HG03558 (cell line): ENCODE results near the gene STH.

Experiments used
- ATAC-seq: cut with Tn5 transposase; IDR thresholded peaks from one replicate; pipeline ENCODE4 v1.9.1; 2021; ENCODE audit warnings: moderate number of reproducible peaks; ENCODE audit not compliant: unreplicated experiment; ENCODE audit errors: extremely low read depth

The STH gene

DNA sequence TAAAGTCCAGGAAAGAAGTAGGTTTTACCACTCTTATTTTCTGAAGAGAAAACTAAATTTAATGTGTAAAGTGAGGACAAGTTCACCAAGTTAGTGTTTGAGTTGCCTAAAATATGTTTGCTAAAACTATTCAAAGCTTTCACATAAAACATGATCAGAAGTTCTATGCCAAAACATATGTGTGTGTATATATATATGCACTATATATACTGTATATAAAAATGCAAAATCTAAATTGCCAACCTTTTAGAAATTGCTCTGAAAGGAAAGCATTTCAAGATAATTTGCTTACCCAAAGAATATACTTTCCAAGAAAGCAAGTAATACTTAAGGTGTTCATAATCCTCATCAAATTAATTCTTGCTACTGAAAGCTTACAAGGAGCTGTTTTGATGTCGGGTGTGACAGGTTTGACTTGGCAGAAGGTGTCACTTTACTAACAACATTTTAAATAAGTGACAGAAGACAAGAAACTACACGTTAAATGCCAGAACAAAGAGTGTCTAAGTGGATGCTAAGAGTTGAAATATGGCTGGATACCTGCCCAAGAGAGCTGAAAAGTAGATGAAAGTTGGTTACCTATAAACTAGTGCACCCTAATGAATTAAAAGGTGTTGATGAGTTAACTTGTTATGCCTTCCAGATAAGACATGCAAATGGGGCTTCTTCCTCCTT is 32.3 kb upstream of the STH start:
- no peak for ATAC-seq

DNA sequence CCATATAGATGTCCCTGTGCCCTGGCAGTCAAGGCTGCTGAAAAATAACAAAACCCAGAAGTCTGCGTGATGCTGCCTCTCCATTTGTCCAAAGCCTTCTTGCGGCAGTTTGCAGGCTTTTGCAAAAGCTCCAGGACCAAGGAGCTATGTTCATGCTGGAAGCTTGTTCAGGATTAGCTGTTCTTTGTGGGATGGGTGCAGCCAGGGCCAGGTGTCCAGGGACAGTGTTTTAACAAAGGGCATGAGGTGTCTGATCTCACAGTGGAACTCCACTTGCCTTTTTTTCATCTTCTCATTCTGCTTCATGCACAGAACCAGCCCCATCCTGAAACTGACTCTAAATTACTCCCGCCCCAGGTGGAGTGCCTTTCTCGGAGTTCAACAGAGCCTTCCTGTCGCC is 31.7 kb upstream of the STH start:
- no peak for ATAC-seq

DNA sequence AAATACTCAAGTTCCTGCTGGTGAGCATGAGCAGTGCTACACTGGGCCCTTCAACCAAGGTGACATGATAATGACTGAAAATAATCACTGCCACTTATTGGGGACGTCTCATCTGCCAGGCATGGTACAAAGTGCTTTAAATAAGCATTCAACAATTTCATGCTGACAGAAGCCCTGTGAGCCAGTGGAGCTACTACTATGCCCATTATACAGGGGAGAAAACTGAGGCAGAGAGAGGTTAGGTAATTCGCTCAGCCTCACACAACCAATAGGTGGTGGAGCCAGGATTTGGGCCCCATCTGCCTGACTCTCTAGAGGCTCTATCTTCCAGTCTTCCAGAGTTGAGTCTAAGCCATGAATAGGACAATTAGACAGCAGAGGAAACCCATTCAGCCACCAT is 30.3 kb upstream of the STH start:
- no peak for ATAC-seq

DNA sequence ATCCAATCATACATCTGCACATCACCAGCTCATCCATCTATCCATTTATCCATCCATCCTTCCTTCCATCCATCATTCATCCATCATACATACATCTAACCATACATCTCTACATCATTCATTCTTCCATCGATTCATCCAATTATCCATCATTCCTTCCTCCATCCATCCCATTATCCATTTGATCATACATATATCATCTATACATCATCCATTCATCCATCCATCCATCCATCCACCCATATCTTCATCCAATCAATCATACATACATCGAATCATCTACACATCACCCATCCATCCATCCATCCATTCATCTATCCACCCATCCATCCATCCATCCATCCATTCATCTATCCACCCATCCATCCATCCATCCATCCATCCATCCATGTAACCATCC is 29.3 kb upstream of the STH start:
- no peak for ATAC-seq

DNA sequence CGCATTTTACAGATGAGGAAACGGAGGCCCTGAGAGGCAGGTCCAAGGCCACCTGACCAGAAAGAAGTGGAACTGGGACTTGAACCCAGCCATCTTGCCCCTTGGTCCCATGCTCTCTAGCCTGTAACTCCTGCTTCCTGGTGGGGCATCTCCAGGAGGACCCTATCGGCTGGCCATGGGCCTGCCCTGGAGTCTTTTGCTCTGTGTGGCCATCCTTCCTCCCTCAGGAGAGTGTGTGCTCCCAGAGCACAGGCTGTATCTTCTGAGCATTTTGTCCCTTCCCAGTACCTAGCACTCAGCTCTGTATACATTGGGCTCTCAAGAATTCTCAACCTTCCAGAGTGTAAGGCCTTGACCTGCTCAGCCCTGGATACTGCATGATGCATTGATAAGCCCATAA is 28.4 kb upstream of the STH start:
- no peak for ATAC-seq

DNA sequence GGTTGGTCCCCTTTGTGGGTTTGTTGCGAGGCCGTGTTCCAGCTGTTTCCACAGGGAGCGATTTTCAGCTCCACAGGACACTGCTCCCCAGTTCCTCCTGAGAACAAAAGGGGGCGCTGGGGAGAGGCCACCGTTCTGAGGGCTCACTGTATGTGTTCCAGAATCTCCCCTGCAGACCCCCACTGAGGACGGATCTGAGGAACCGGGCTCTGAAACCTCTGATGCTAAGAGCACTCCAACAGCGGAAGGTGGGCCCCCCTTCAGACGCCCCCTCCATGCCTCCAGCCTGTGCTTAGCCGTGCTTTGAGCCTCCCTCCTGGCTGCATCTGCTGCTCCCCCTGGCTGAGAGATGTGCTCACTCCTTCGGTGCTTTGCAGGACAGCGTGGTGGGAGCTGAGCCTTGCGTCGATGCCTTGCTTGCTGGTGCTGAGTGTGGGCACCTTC is 27.3 kb upstream of the STH start:
- no peak for ATAC-seq

DNA sequence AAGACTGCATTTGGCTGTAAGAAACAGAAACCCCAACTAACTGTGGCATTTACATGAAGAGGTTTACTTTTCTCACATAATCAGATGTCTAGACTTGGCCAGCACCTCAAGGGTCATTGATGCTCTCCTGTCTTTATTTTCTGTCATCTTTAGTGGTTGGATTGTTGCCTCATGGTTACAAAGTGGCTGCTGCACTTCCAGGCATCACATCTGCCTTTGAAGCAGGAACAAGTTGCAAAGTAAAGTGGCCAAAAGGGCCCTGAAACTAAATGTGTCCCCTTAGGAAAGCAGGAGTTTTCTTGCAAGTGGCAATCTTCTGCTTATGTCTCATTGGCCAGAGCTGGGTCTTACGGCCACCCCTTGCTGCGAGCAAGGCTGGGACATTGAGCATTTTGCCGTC is 26.5 kb upstream of the STH start:
- no peak for ATAC-seq

DNA sequence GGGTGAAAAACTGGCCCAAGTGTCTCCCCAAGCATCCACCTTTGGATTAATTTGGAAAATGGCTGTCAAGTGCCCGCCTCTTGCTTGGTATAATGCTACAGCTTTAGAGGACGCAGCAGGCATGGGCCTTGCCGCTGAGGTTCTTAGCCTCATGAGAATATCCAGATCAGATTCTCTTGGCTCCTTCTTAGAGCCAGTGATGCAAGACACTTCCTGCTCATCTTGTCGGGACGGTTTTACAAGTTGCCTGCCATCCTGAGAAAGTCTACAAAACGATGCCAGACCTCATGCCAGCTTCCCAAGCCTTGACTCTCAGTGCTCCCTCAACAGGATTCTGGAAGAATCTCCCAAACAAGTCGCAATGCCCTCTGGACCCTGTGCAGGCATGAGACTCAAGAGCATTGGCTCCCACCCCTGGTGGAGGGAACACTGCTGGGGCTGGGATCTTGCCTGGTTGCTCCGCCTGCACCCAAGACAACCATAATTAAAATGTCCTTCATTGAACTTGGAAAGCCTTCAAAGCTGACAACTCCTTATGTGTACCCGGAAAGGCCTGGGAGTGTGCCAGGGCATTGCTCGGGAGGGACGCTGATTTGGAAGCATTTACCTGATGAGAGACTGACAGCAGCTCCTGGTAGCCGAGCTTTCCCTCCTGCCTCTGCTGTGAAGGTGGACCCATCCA is 25.8 kb upstream of the STH start:
- ATAC-seq: no peak

DNA sequence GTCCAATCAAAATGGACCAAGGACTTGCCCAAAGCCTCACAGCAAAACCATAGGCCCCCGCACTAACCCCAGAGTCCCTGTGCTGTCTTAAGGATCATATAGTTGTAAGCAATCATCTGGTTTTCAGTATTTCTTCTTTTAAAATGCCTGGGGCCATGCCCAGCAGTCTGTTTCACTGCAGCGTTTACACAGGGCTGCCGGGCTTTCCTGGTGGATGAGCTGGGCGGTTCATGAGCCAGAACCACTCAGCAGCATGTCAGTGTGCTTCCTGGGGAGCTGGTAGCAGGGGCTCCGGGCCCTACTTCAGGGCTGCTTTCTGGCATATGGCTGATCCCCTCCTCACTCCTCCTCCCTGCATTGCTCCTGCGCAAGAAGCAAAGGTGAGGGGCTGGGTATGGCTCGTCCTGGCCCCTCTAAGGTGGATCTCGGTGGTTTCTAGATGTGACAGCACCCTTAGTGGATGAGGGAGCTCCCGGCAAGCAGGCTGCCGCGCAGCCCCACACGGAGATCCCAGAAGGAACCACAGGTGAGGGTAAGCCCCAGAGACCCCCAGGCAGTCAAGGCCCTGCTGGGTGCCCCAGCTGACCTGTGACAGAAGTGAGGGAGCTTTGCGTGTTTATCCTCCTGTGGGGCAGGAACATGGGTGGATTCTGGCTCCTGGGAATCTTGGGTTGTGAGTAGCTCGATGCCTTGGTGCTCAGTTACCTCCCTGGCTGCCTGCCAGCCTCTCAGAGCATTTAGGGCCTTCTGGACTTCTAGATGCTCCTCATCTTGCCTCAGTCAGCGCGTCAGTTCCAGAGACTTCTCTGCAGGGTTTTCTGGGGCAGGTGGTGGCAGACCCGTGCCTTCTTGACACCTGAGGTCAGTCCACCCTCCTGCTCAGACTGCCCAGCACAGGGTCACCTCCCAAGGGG is 24.8 kb upstream of the STH start:
- ATAC-seq: no peak

DNA sequence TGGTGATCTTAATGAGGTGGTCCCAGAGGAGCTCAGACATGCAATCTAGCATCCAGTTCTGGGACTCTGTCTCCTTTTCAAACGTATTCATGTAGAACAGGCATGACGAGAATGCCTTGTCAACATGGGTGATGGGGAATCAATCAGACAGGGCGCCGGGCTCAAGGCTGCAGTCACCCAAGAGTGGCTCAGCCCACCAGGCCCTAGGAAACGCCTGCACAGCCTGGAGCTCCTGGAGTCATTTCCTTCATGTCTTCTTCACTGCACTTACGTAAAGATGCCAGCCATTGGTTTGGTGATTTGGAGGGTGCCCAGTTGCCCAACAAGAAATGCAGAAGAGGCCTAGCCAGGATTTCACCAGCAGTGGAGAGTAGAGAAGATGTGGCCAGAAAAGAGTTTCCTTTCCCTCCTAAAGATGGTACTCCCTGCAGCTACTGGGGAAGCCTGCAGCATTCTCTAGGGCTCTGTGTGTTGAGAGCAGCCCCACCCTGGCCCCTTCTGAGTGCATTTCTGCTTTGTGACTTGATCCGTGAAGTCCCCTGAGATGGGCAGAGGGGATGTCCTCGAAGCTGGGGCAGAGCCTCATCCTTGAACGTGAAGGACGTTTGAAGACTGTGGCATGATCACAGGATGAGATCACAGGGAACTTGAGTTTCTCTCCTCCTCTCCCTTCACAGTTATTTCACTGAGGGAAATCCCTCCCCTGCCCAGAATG is 24.0 kb upstream of the STH start:
- ATAC-seq: no peak

DNA sequence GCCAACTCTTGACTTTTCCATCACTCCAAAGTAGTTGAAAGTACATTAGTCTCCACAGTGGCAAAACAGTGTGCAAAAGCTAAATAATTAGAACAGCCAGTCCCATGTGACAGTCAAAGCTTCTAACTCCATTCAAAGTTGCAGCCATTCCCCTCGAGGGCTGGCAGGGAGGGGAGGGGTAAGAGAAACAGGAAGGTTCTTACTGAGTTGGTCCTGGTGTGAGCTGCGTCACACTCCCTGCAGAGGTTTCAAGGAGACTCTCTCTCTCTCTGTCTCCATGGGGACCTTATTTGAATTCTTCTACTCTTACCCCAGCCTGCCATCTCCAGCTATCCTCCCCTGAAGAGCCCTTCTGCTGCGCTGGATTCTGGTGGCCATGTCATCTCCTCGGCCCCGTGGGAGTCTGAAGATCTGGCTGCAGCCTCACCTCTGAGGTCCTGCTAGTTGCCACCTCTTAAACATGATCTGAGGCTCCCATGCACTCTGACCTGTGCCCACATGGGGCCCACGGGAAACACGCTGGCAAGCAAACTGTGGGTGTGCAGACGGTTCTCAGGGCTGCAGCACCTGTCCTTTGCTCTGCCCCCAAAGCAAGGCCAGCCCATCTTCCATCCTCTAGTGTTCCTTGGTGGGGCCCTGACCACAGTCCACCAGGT is 23.3 kb upstream of the STH start:
- ATAC-seq: no peak

DNA sequence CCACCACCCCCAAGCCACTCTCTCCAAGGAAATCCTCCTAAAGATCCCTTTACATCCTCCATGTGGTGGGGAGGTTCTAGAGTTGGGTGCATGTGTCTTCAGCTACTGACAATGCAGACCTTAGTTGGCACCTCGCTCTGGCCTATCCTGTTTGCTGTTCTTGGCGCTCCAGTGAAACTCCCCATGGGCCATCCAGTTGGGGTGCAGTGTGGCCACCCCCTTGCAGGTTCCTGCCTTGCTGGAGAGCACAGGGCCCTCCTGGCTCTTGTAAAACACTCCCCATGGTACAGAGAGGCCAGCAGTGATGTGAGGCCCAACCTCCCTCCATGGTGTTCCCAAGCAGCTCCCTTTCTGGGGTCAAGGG is 22.7 kb upstream of the STH start:
- no peak for ATAC-seq

DNA sequence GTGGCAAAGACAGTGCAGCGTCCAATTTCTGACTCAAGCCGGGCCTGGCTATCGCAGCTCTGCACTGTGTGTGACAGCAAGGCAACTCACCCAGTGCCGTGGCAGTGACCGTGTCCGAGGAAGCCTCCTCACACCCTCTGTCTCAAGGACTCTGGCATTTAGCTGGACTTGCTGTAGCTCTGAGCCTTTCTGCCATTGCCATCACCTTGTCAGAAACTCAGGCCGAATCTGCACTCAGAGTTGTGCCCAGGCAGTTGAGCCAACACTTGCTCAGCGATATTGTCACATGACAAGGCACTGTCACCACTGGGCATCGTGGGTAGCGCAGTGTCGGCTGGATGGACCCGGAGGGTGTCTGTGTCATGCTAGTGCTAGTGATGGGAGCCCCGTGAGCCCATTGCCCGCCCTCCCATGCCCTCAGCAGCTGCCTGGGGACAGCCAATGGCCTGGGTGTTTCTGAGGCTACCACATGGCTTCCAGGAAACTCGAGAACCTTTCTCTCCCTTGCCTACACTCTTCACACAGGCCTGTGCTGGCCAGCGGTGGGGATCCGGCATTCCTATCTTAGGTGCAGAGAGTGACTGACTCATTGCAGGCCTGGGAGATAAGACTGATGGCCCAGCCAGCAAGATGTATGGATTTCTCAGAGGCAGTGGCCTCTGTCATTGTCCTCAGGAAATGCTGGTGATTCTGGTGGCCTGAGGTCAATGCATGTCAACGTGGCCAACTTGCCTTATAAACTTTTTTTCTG is 22.1 kb upstream of the STH start:
- ATAC-seq: no peak

DNA sequence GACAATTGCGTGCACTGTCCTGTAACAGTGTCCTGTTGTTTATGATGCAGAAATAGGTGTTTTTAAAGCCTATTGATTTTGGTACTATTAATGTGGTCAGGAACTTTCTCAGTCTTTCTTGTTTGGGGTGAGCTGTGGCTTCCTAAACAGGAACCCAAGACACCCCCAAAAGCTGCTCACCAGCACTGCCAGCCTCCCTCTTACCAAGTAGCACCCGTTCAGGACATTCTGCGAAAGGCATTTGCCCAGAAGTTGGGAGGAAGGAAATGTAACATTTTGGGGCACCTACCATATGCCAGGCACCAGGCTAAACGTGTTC is 21.6 kb upstream of the STH start:
- no peak for ATAC-seq

DNA sequence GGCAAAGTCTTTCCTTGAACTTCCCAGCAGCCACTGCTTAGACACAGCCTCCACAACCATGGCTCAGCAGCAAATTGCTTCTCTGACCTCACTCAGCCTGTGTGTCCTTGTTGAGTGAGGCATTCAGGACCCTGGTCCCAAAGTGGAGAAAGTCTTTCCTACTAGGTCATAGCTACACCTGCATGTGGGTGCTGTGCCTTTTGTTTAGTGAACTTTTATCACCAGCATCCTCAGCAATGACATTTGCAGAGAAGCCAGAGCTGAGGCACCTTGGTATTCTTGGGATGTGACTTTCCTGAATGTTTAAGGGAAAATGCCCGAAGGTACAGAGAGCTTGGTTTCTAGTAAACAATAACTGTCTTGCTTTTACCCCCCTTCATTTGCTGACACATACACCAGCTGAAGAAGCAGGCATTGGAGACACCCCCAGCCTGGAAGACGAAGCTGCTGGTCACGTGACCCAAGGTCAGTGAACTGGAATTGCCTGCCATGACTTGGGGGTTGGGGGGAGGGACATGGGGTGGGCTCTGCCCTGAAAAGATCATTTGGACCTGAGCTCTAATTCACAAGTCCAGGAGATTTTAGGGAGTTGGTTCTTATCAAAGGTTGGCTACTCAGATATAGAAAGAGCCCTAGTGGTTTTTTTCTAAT is 20.9 kb upstream of the STH start:
- no peak for ATAC-seq

DNA sequence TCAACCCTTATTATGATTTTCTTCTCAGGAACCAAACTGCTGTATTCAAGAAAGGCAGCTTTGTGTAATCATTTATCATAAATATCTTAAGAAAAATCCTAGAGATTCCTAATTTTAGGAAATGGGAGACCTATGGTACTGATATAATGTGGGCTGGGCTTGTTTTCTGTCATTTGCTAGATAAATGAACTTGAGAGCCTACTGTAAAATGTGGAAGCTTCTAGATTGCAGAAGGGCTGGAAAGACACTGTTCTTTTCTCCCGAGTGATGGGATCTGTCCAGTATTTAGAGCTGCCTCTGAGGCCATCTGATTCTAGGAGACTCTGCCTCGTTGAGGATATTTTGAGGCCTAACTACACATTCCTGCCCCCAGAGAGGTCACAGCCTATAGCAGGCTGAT is 19.9 kb upstream of the STH start:
- ATAC-seq: no peak

DNA sequence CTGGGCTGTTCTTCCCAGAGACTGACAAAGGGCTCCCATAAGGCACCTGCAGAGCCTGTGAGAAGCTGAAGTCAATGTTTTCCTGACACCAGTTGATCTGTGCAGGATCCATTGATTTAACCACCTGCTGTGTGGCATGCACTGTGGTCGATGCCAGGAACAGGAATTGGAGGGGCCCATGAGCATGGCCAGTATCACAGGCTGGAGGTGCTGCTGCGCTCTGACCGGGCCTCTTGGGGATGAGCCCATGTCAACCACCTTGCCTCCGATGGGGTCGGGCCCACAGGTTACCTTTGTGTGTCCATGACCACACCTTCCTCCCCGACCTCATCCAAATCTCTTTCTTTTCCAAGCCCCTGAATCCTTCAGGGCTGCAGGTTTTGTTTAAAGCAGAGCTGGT is 18.2 kb upstream of the STH start:
- no peak for ATAC-seq

DNA sequence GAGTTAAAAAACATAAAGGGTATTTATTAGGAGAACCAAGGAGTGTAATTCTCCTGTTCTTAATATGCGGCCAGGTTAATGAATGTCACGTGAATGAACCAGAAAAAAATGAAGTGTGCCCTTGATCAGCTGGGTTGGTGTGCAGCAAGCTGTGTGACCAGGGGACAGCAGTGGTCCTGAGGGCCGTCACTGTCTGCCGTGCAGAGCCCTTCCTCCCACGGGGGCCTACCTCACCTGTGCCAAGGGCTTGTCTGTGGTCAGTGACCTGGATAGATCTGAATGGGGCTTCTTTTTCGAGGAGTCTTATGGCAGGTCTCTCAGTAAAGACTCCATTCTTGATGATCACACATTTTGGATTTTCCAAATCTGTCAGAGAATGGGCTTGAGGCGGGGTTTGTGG is 17.7 kb upstream of the STH start:
- no peak for ATAC-seq
